Stimulated activated CD4-positive, alpha-beta T cell treated with anti-CD3 and anti-CD28 coated beads, Interleukin-1b, Interleukin-23, amount 100 ng/mL, for 1 hour (primary cell): ENCODE results near the gene STYK1.
"Not testable (repeated sequence)": the region's sequence is repeated elsewhere in the genome, so short reads cannot be mapped to it uniquely, and the experiment has no call there.

Experiments
- DNase-seq, 2 donors: peaks; one replicate each; pipeline ENCODE4 v3.0.0-alpha.2; 2020; ENCODE audit warnings: low read depth in 2 of 2

The STYK1 gene

DNA sequence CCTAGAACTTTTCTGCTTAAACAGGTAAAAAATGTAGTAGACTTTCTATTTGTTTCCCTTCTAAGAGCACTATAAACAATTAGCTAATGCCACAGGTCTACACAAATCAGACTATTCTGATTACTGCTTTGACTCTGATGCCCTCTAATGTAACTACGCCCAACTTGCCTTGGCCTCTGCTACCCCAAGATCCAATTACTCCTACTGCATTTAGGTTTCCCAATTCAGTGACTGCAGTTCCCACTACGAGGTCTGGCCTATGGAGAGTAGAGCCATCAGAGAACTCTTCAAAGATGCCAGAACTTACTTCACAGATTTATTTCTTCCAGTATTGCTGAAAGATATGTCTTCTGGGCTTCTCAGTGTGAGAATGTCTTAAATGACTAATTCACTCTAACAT, 15.3 kb upstream of the STYK1 start:
- DNase-seq = no peak

DNA sequence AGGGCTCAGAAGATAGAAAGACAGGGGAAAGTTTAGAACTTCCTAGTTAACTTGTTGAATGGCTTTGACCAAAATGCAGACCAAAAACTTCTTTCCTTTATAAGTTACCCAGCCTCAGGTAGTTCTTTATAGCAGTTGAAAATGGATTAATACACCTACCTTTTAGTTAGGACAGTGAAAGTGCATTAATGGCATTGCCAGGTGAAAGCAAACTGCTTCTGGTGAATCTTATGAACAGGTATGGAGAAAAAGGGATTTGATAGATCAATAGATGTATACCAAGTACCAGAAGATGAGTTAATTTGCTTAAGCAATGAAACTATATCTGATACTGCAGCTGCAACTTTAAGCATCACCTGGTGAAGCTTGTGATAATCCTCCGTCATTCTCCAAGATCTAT, 14.2 kb upstream of the STYK1 start:
- DNase-seq = no peak

DNA sequence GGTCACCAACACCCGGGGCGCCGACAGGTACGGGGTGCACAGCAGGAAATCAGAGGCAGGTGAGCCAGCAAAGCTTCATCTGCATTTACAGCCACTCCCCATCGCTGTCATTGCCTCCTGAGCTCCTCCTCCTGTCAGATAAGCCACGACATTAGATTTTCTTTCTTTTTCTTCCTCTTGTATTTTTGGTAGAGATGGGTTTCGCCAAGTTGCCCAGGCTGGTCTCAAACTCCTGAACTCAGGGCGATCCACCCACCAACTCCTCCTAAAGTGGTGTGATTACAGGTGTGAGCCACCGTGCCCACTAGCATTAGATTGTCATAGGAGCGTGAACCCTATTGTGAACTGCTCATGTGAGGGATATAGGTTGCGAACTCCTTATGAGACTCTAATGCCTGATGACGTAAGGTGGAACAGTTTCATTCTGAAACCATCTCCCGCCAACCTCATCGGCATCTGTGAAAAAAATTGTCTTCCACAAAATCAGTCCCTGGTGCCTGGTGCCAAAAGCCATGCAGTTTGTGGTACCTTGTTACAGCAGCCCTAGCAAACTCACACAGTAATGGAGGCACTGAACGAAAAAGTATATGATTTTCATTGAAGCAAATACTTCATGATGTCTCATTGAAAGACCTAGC, 1.5 kb downstream of the STYK1 start:
- no peak for DNase-seq

DNA sequence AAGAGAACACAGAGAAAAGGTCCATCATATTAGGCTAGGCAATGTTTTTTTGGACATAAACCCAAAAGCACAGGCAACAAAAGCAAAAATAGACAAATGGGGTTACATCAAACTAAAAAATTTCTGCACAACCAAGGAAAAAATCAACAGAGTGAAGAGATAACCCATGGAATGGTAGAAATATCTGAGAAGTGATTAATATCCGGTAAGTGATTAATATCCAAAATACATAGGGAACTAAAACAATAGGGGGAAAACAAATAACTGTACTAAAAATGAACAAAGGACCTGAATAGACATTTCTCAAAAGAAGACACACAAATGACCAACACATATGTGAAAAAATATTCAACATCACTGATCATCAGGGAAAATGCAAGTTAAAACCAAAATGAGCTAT, 4.3 kb downstream of the STYK1 start:
- no peak for DNase-seq

DNA sequence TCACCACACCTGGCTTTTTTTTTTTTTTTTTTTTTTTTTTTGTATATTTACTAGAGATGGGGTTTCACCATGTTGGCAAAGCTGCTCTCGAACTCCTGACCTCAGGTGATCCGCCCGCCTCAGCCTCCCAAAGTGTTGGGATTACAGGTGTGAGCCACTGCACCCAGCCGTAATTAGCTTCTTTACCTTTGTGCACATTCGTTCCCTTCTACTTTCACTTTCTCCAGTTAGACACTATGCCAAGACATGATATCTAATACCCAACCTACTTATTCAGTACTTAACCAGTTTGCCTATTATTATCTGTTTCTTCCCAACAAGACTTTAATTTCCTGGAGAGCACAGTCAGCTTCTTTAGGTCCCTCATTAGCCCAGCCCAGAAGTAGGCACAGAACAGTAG, 5.3 kb downstream of the STYK1 start:
- DNase-seq = no peak

DNA sequence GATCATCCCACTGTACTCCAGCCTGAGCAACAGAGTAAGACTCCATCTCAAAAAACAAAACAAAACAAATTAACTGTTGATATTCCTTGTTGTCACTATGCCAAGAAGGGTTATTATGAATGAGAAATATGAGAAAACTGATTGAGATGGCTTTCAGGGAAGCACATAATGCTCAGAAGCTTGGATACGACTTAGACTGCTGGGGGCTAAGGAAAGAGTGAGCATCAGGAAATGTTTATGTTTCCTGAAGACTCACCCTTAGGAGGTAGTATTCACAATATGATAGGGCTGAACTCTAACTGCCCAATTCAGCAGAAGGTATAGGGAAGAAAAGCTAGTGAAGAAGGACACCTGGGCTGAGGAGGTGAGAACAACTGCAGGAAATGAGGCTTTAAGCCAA, 6.3 kb downstream of the STYK1 start:
- DNase-seq = no peak

DNA sequence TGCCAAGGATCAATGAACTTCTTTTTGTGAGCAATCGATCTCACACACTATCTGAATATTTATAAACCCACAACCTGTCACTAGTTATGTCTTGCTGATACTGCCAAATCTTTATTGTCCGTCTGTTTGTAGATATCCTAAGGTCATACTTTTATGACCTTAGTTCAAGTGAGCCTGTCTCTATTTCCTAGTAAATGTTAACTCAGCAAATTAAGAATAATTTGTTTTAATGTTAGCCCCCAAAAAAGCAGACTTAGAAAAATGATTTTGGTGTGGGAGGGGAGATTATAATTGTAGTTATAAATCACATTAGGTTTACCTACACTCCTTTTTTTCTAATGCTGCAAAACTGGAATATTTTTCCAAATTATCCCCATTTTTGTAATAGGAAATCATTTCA, 9.4 kb downstream of the STYK1 start:
- no peak for DNase-seq

DNA sequence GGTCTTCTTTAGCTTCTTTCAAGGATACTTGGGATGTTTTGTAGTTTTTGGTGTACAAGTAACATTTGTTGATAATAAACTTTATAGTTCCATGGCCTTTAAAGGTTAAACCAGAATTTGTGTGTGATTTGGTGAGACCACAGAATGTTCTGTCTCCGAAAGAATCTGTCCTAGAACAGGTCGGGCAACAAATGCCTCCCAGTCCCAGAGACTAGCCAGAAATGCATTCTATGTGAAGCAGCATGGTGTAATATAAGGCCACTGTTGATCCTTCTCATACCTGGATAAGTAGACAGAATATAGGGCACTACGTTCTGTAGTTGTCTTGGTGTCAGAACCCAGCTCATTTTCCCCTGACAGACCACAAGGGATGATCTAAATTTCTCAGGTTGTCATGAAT, 10.0 kb downstream of the STYK1 start:
- DNase-seq = no peak

DNA sequence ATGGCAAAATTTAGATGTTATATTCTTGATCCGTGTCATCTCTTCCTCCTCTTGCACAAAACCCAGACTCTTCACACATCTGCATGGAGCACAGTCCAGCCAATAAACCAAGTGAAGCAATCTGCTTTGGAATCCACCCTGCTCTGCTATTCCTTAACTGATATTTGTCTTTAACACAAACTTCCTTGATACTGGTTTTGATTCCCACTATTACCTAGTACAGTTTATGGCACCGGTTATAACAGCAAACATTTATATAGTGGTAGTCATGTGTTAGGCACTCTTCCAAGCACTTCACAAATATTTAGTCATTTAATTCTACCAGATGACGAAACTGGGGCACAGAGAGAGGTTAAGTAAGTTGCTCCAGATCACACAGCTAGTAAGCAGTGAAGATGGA, 12.5 kb downstream of the STYK1 start:
- no peak for DNase-seq

DNA sequence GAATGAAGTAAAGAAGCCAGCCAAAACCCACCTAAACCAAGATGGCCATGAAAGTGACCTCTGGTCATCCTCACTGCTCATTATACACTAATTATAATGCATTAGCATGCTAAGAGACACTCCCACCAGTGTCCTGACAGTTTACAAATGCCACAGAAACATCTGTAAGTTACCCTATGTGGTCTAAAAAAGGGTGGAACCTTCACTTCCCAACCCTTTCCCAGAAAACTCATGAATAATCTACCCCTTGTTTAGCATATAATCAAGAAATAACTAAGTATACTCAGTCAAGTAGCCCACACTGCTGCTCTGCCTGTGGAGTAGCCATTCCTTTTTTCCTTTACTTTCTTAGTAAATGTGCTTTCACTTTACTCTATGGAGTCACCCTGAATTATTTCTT, 19.8 kb downstream of the STYK1 start:
- DNase-seq = no peak

DNA sequence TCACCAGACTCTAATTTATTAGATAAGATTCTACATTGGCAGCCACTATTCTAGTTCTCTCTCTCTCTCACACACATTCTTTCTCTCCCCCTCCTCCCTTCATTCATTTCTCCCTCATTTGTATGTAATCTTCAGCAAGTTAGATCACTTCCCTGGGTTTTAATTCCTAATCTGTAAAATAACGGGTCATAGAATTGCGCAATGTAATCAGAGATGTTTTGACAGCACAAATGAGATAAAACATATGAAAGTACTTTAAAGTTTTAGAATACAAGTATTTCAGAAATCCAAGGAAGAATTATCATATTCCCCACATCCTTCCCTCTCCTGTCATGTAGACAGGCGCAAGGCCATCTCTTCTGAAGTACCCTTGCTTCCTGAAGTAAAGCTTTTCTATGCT, 21.7 kb downstream of the STYK1 start:
- DNase-seq = no peak

DNA sequence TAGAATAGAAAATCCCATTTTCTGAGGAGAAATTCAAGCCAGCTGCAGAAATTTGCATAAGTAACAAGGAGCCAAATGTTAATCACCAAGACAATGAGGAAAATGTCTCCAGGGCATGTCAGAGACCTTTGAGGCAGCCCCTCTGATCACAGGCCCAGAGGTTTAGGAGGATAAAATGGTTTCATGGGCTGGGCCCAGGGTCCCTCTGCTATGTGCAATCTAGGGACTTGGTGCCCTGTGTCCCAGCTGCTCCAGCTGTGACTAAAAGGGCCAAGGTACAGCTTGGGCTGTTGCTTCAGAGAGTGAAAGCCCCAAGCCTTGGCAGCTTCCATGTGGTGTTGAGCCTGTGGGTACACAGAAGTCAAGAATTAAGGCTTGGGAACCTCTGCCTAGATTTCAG, 27.3 kb downstream of the STYK1 start:
- not testable (repeated sequence) for DNase-seq

DNA sequence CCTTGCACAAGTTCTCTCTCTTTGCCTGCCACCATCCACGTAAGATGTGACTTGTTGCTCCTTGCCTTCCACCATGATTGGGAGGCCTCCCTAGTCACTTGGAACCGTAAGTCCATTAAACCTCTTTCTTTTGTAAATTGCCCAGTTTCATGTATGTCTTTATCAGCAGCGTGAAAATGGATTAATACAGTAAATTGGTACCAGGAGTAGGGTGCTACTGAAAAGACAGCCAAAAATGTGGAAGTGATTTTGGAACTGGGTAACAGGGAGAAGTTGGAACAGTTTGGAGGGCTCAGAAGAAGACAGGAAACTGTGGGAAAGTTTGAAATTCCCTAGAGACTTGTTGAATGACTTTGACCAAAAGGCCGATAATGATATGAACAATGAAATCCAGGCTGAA, 27.9 kb downstream of the STYK1 start:
- no peak for DNase-seq

DNA sequence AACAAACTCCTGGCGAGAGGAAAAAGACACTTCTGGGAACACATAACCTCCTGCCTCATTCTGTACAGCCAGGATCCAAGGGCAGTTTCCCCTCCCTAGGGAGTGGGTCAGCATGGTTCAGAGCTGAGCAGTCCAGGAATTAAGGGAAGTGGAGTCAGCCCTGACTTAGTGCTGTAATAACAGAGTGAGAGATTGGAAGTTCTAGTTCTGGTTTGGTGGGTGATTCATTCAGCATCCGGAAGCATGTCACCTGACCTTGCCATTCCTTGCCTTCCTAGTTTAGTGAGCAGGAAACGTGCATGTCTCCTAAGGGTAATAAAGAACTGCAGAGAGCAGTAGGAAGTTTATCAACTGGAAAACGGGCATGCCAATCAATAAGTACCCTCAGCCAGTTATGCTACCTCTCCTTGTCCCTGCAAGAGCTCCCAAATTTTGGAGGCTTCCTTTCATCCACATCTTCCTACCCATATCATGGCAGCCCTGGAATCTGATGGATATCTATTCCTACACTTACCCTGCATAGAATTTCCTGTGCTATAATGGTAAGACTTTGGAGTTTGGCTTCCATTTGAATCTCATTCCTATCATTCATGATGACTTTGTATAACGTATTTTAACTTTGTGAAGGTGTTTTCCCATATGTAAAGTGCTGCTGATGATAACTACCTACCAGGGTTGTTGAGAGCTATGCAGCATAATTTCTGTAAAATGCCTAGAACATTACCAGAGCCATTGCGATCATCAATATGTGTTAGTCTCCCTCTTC, 31.9 kb downstream of the STYK1 start:
- DNase-seq = no peak

DNA sequence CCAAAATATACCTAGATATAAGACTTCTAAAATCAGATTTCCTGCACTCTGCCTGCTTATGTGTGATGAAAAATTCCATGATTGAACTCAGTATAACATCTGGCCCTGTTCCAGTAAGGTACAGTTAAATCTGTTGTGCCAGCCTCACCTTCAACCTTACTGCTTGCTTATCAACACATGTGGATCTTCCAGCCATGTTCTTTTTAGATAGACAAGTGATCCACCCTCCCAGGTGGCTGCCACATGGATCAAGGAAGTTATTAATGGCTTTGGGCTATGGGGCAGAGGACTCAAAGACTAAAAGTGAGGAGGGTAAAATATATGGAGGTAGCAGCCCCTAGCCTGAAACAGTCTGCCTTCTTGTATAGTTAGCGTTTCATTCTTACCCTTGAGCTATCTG, 35.1 kb downstream of the STYK1 start:
- no peak for DNase-seq

DNA sequence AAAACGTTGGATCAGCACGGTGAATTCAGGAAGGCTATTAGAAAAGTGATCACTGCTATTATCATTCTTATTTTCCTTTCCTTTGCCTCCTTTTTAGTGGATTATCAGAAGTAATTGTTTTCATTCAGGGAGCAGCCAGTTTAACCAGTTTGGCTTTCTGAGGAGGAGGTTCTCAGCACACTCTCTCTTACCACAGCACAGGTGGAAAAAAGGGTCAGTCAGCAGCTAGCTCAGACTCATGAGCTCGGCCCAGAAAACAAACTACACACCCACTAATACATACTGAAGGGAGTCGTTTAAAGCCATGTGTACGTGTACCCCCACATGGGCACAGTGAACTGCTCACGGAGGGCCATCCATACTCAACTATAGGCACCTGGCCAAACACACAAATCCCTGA, 37.2 kb downstream of the STYK1 start:
- DNase-seq = no peak

DNA sequence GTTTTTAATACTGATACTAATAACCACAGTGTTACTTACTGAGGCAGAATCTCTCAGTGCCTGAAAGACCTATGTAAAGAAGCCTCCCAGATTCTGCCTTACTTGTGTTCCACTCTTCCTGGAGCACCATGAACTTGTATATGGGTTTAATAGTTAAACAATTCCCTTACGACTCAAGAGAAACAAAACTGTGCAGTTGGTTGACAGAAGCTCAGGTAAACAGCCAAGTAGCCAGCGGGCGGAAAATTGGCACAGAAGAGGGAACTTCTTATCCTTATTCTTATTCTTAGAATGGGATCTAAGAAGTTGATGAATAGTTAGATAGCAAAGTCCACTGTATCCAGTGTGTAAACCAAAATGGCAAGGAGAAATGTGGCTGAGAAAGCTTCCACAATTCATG, 37.7 kb downstream of the STYK1 start:
- DNase-seq = no peak

DNA sequence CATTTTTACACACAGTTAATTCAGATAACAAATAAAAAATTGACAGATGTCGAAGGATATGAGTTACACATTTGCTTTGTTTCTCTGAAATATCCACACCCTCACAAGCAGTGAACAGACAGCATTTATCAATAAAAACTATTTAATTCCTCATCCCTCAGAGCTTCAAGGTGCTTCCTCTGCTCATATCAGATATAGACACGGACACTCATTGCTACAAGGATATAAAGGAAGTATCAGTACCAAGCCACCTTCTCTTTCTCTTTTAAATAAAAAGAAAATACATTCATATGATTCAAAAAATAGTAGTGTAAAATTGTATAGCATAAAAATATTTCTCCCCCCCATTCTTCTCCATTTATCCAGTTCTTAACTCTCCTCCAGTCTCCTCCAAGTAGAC, 38.5 kb downstream of the STYK1 start:
- no peak for DNase-seq

DNA sequence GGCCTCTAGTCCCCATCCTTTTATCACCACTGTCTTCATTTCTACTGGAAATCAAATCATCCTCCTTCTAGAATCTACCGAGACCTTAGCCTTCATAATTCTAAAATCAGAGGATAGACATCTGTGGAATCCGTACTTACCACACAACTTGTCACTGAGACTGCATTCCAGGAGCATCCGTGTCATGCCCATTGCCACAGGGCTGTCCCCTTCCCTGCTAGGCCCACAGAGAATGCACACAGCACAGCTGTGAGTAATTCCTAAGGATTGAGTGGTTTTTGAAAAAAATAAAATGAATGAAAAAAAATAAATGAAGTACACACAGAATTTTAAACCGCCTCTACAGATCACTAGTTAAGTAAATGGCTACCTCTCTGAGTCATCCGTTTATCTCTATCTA, 39.4 kb downstream of the STYK1 start:
- DNase-seq = no peak

DNA sequence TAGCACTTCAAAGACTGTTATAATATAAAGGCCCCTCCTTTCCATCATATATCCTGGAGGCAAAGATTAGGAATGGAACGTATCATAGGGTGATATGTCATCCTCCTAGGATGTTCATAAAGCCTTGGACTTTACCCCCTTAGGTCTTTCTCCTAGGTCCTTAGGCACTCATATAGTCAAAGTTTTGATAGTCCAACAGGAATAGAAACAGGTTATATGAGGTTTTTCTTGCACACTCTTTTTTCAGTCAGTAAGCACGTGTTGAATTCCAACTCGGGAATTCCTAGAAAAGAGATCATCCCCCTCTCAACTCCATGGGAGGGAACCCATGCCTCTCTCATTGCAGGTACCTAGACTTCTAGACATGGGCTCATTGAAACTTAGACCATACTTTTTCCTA, 40.3 kb downstream of the STYK1 start:
- no peak for DNase-seq

DNA sequence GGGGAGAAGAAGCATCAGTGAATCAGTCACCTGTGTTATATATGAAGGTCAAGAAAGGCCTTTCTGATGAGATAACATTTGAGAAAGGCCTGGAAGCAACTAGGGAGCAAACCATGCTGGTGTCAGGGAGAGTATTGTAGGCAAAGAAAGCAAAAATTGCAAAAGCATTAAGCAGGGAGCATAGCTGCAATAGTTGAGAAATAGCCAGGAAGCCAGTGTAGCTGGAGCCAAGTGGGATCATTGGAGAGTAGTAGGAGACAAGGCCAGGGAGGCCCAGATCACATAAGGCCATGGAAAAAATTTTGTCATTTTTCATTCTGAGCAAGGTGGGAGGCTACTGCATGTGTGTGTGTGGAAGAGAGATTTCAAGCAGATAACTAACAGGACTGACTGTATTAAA, 41.6 kb downstream of the STYK1 start:
- no peak for DNase-seq

DNA sequence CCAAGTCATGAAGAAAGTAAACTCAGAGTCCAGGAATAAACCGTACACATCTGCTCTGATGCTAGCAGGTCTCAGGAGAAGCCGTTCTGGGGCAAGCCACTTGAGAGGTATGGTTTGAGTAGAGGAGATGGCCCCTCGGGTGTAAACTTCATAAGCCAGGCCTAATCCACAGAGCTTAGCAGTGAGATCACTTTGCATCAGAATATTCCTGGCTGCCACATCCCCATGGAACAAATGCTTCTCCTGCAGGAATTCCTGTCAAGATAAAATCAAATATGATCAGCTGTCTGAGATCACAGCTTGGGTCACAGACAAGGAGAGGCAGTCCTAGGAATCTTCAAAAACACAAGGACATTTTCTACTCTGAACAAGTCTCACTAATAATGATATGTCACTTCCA, 49.2 kb downstream of the STYK1 start:
- no peak for DNase-seq

DNA sequence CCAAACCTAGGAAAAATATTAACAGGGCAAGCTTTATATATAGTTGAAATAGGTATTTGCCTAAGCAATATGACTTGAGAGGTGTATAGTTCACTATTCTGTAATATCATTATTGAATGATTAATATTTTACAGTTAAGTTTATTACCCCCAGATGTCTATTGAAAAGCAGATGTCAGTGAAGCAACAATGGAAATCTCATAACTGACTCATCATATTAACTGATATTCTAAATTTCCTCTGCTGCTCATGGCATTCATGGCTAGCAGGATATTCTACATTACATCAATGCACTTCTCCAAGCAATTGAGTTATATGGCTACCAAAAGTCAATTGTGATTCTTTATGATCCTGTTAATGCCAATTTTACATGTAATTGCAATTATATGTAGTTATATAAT, 50.7 kb downstream of the STYK1 start:
- DNase-seq = no peak

DNA sequence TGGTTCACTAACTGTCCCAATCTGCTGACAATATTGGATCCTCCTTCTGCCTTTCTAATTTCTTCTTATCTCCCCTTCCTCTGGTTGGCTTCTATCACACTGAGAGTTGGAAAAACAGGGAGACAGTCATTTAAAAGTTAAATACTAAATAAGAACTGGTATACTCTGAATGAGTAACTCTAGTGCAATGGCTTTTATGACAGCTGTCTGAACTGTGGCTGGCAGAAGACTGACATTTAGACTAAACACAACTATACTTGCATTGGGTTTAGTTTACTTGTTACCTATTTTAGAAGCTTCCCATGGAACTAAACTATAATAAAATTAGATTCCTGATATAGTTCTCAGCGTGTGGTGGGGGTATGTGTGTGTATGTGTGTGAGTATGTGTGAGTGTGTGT, 52.6 kb downstream of the STYK1 start:
- DNase-seq = no peak
